H9 (cell line): ENCODE data around the gene DCT. TPM values are rescaled to one million over a fixed set of nuclear protein-coding genes. Genes with fewer than 3 reads are reported as not detected.

Experiments
- DNase-seq: peaks from one replicate; pipeline ENCODE4 v3.0.0-alpha.2; 2017
- H2AFZ ChIP-seq: one replicate; pipeline ENCODE4 v1.6.1; 2013; ENCODE audit warnings: mild to moderate bottlenecking, low read length, control low read depth, moderate library complexity
- H2AK5ac ChIP-seq: 2 replicates; pipeline ENCODE4 v1.6.1; 2013; ENCODE audit warnings: low read length, control low read depth, mixed read lengths; ENCODE audit not compliant: insufficient read length
- H2BK120ac ChIP-seq: one replicate; pipeline ENCODE4 v1.6.1; 2013; ENCODE audit warnings: low read depth, mild to moderate bottlenecking, low read length, control low read depth, inconsistent platforms; ENCODE audit not compliant: poor library complexity, severe bottlenecking
- H2BK12ac ChIP-seq: 2 replicates; pipeline ENCODE4 v1.6.1; 2013; ENCODE audit warnings: low read length, control low read depth, mixed read lengths, low read depth; ENCODE audit not compliant: insufficient read length
- H2BK15ac ChIP-seq: 2 replicates; pipeline ENCODE4 v1.6.1; 2013; ENCODE audit warnings: low read depth, low read length, control low read depth
- H2BK20ac ChIP-seq: one replicate; pipeline ENCODE4 v1.6.1; 2013; ENCODE audit warnings: low read depth, mild to moderate bottlenecking, low read length, control low read depth, inconsistent platforms; ENCODE audit not compliant: poor library complexity, severe bottlenecking
- H2BK5ac ChIP-seq: 2 replicates; pipeline ENCODE4 v1.6.1; 2013; ENCODE audit warnings: low read length, control low read depth, mixed read lengths; ENCODE audit not compliant: insufficient read length
- H3K14ac ChIP-seq: 2 replicates; pipeline ENCODE4 v1.6.1; 2013; ENCODE audit warnings: low read length, control low read depth; ENCODE audit not compliant: insufficient read depth
- H3K18ac ChIP-seq: 2 replicates; pipeline ENCODE4 v1.6.1; 2013; ENCODE audit warnings: low read depth, mild to moderate bottlenecking, mixed read lengths, low read length, control low read depth; ENCODE audit not compliant: insufficient read length
- H3K23ac ChIP-seq: 2 replicates; pipeline ENCODE4 v1.6.1; 2013; ENCODE audit warnings: low read length, control low read depth, mixed read lengths, low read depth; ENCODE audit not compliant: insufficient read length
- H3K23me2 ChIP-seq: 2 replicates; pipeline ENCODE4 v1.6.1; 2013; ENCODE audit warnings: low read depth, mild to moderate bottlenecking, mixed read lengths, low read length, control low read depth; ENCODE audit not compliant: insufficient read length, poor library complexity, severe bottlenecking
- H3K27ac ChIP-seq: 2 replicates; pipeline ENCODE4 v1.5.1; 2013; ENCODE audit warnings: low read length, control low read depth, mixed read lengths, low read depth; ENCODE audit not compliant: insufficient read length
- H3K27me3 ChIP-seq: 2 replicates; pipeline ENCODE4 v1.6.1; 2013; ENCODE audit warnings: low read length, control low read depth, inconsistent platforms; ENCODE audit not compliant: insufficient read depth
- H3K4ac ChIP-seq: 2 replicates; pipeline ENCODE4 v1.6.1; 2013; ENCODE audit warnings: low read depth, mild to moderate bottlenecking, control low read depth, inconsistent platforms, low read length, moderate library complexity
- H3K4me1 ChIP-seq: 2 replicates; pipeline ENCODE4 v1.6.1; 2013; ENCODE audit warnings: low read length, control low read depth, inconsistent platforms; ENCODE audit not compliant: insufficient read depth
- H3K4me2 ChIP-seq: 2 replicates; pipeline ENCODE4 v1.6.1; 2013; ENCODE audit warnings: low read length, control low read depth, mixed read lengths; ENCODE audit not compliant: insufficient read length, insufficient read depth
- H3K56ac ChIP-seq: 2 replicates; pipeline ENCODE4 v1.6.1; 2013; ENCODE audit warnings: low read depth, mild to moderate bottlenecking, mixed read lengths, low read length, control low read depth; ENCODE audit not compliant: insufficient read length
- H3K79me1 ChIP-seq: 2 replicates; pipeline ENCODE4 v1.6.1; 2013; ENCODE audit warnings: low read depth, mild to moderate bottlenecking, moderate library complexity, low read length, control low read depth, inconsistent platforms; ENCODE audit not compliant: insufficient read depth, poor library complexity, severe bottlenecking
- H3K79me2 ChIP-seq: 2 replicates; pipeline ENCODE4 v1.6.1; 2013; ENCODE audit warnings: low read length, control low read depth, inconsistent platforms; ENCODE audit not compliant: insufficient read depth
- H3K9ac ChIP-seq: 2 replicates; pipeline ENCODE4 v1.6.1; 2013; ENCODE audit warnings: low read length, control low read depth, mixed read lengths; ENCODE audit not compliant: insufficient read length; ENCODE audit errors: extremely low read depth
- H3K9me3 ChIP-seq: one replicate; pipeline ENCODE4 v1.6.1; 2013; ENCODE audit warnings: low read depth, low read length, inconsistent platforms; ENCODE audit not compliant: control insufficient read depth
- H3T11ph ChIP-seq: one replicate; pipeline ENCODE4 v1.6.1; 2013; ENCODE audit warnings: mild to moderate bottlenecking, low read length, control low read depth, inconsistent platforms
- H4K20me1 ChIP-seq: one replicate; pipeline ENCODE4 v1.6.1; 2013; ENCODE audit not compliant: control insufficient read depth, insufficient read length, insufficient read depth
- H4K5ac ChIP-seq: 2 replicates; pipeline ENCODE4 v1.6.1; 2013; ENCODE audit warnings: low read depth, mild to moderate bottlenecking, mixed read lengths, low read length, control low read depth; ENCODE audit not compliant: insufficient read length
- H4K8ac ChIP-seq: replicated peaks from 2 replicates; pipeline ENCODE4 v1.6.1; 2013; ENCODE audit warnings: low read length, control low read depth, mixed read lengths, low read depth; ENCODE audit not compliant: insufficient read length
- H4K91ac ChIP-seq: 2 replicates; pipeline ENCODE4 v1.6.1; 2013; ENCODE audit warnings: low read depth, mild to moderate bottlenecking, moderate library complexity, mixed read lengths, low read length, control low read depth; ENCODE audit not compliant: insufficient read length
- H3K27ac Mint-ChIP-seq, 3 experiments: 2 replicates in 2 of 3; 3 replicates in 1 of 3; pipeline ENCODE4 v1.8.0; 2020 to 2021; ENCODE audit warnings: mixed read lengths in 3 of 3, mild to moderate bottlenecking in 1 of 3, moderate library complexity in 1 of 3
- H3K27me3 Mint-ChIP-seq: 2 replicates; pipeline ENCODE4 v1.8.0; 2021; ENCODE audit warnings: low read depth, mild to moderate bottlenecking, moderate library complexity, mixed read lengths
- H3K36me3 Mint-ChIP-seq, 3 experiments: 2 replicates in 2 of 3; 3 replicates in 1 of 3; pipeline ENCODE4 v1.8.0; 2020 to 2021; ENCODE audit warnings: low read depth in 3 of 3, mixed read lengths in 3 of 3; ENCODE audit not compliant: insufficient read depth in 1 of 3
- H3K4me1 Mint-ChIP-seq, 2 experiments: 2 replicates each; pipeline ENCODE4 v1.8.0; 2020; ENCODE audit warnings: mixed read lengths in 2 of 2
- H3K4me3 Mint-ChIP-seq, 2 experiments: 2 replicates in 1 of 2; 3 replicates in 1 of 2; pipeline ENCODE4 v1.8.0; 2020 to 2021; ENCODE audit warnings: mild to moderate bottlenecking in 2 of 2, mixed read lengths in 2 of 2, moderate library complexity in 1 of 2
- H3K9me3 Mint-ChIP-seq, 2 experiments: 2 replicates in 1 of 2; 3 replicates in 1 of 2; pipeline ENCODE4 v1.8.0; 2020; ENCODE audit warnings: mild to moderate bottlenecking in 2 of 2, mixed read lengths in 2 of 2, moderate library complexity in 1 of 2
- WGBS: extraction: QIAGEN DNeasy Blood & Tissue Kit; methylation state at CpG from one replicate; pipeline ENCODE4 v1.1.7; 2013; ENCODE audit warnings: missing lambda C conversion rate, low lambda C conversion rate, mixed read lengths; ENCODE audit not compliant: insufficient read length; ENCODE audit errors: extremely low coverage; 5-methylcytosine and 5-hydroxymethylcytosine counted together
- total RNA-seq: library from RNA; stranded (reverse); gene quantifications from 2 replicates; pipeline ENCODE4 v1.2.1, GENCODE V29; 2021
- TF ChIP-seq, protein P1 (sequence below): fragments of 200-600 bp; sonication (generic); conservative IDR thresholded peaks from 3 replicates; pipeline ENCODE4 v1.8.0; 2021; ENCODE audit warnings: antibody characterized with exemption, mild to moderate bottlenecking

The DCT gene
- total RNA-seq, 1 experiment from 2014 or later, result not detected

DNA sequence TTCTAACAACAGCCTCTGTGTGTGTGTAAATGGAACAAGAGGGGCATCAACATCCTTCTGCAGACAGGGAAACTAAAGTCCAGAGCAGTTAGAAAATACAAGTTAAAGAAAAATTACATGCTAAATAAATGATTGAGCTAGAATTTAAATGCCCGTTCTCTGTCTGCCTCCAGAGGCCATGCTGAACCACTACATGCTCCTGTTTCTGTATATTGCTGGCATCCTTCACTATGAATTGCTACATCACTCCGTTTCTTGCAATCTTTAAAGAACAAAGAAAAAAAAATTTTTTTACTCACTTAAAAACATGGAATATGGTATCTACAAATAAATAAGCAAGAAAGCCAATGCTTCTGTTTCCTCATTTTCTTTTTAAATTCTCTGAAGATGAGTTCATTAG lies 47.9 kb downstream of the DCT start:
- H3K4me1 Mint-ChIP-seq, result peaks cover 13 to 15% of the 10 kb centered on the region in 2 experiments

More for the DNA sequence above, 47.9 kb downstream of the DCT start:
- Histone ChIP-seq H3K4me2 (no peak overlapping the region), H2BK15ac (no peak overlapping the region), H2BK20ac (no peak overlapping the region), H4K91ac (no peak overlapping the region), H3K27ac (no peak overlapping the region), H3K9ac (no peak overlapping the region), H3K23ac (no peak overlapping the region), H3K9me3 (no peaks in the 10 kb centered on the region), H3K18ac (no peak overlapping the region), H3T11ph (no peak overlapping the region), H3K27me3 (no peaks in the 10 kb centered on the region), H3K14ac (no peak overlapping the region), H4K5ac (no peak overlapping the region), H3K4ac (no peak overlapping the region), H3K23me2 (no peaks in the 10 kb centered on the region), H2BK120ac (no peak overlapping the region), H3K79me1 (no peaks in the 10 kb centered on the region), H3K56ac (no peak overlapping the region), H2AK5ac (no peak overlapping the region), H2BK12ac (no peak overlapping the region), H2BK5ac (no peak overlapping the region), H3K79me2 (no peaks in the 10 kb centered on the region), H4K20me1 (no peaks in the 10 kb centered on the region), H3K4me1 (no peaks in the 10 kb centered on the region; the same call in 1 of the 2 replicates), H2AFZ (no peak overlapping the region), H4K8ac (no peak overlapping the region)
- no peaks in the 10 kb centered on the region for H3K27me3 Mint-ChIP-seq
- TF ChIP-seq, protein P1, sequence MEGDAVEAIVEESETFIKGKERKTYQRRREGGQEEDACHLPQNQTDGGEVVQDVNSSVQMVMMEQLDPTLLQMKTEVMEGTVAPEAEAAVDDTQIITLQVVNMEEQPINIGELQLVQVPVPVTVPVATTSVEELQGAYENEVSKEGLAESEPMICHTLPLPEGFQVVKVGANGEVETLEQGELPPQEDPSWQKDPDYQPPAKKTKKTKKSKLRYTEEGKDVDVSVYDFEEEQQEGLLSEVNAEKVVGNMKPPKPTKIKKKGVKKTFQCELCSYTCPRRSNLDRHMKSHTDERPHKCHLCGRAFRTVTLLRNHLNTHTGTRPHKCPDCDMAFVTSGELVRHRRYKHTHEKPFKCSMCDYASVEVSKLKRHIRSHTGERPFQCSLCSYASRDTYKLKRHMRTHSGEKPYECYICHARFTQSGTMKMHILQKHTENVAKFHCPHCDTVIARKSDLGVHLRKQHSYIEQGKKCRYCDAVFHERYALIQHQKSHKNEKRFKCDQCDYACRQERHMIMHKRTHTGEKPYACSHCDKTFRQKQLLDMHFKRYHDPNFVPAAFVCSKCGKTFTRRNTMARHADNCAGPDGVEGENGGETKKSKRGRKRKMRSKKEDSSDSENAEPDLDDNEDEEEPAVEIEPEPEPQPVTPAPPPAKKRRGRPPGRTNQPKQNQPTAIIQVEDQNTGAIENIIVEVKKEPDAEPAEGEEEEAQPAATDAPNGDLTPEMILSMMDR, result no peak; the same call in 2 of the 3 replicates
- no peak overlapping the region; a peak in 1 of 5 replicates for H3K4me3 Mint-ChIP-seq
- no peaks in the 10 kb centered on the region for H3K36me3 Mint-ChIP-seq
- H3K9me3 Mint-ChIP-seq, result no peaks in the 10 kb centered on the region
- H3K27ac Mint-ChIP-seq, result no peak overlapping the region
- DNase-seq, result no peak
- no CpG with 5 or more reads among the region's 2 CpGs for whole genome bisulfite sequencing
